ENCODE measurements around the gene CTNNBIP1.
"Not testable (repeated sequence)": the region's sequence is repeated elsewhere in the genome, so short reads cannot be mapped to it uniquely, and the experiment has no call there.

The CTNNBIP1 gene, protein sequence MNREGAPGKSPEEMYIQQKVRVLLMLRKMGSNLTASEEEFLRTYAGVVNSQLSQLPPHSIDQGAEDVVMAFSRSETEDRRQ

DNA sequence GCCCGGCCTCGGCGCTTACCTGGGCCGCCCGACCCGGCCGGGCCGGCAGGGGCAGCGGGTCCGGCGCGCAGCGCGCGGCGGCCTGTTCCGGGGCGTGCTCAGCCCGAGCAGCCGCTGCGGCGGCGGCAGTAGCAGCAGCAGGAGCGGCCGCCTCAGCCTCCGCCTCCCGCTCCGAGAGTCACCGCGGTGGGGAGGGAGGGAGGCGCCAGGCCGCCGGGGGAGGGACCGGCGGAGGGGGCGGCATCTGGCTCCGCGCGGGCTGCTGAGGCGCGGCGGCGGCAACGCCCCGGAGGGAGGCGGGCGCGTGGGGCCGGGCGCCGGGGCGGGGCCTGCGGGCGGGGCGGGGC, at the start of gene CTNNBIP1:
TSS of gene CTNNBIP1 (minus strand) at position 194 of the 347 bp plus-strand sequence. CDS start 38,205 bp downstream, outside the sequence.
- no peak for DNase-seq

DNA sequence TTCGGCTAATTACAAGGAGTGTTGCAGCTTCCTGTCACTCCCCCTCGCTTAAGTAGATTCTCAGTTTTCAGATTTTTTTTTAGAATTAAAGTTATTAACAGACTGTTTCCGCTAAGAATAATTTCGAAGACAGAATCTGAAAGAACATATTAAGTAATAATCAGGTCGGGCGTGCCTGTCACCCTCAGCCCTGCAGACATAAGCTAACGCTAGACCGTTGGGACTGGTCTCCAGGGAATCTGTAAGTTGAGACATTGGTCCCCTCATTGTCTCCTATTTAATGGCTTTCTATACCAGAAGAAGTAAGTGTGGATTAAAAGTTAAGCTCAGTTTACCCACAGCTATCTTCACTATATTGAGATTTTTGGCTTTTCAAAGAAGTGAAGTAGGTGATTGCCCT, 47.7 kb upstream of the CTNNBIP1 start:
- peak; percentile 20 for DNase-seq

DNA sequence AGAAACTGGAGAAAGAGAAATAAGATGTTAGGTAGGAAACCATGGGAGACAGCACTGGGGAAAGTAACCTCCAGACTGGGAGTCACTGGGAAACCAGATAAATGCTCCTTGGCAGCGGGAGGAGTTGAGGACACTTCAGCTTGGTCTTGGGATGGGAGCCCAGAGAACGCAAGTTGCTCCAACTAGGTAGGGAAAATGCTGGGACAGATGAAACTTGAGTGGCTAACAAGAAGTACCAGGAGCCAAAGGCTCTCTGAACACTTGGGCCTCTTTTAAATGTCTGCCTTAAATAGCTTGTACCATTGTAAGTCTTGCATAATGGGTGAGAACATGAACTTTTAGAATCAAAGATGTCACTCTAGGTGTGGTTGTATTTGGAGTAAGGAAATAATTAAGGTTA, 36.2 kb upstream of the CTNNBIP1 start:
- no peak for DNase-seq

DNA sequence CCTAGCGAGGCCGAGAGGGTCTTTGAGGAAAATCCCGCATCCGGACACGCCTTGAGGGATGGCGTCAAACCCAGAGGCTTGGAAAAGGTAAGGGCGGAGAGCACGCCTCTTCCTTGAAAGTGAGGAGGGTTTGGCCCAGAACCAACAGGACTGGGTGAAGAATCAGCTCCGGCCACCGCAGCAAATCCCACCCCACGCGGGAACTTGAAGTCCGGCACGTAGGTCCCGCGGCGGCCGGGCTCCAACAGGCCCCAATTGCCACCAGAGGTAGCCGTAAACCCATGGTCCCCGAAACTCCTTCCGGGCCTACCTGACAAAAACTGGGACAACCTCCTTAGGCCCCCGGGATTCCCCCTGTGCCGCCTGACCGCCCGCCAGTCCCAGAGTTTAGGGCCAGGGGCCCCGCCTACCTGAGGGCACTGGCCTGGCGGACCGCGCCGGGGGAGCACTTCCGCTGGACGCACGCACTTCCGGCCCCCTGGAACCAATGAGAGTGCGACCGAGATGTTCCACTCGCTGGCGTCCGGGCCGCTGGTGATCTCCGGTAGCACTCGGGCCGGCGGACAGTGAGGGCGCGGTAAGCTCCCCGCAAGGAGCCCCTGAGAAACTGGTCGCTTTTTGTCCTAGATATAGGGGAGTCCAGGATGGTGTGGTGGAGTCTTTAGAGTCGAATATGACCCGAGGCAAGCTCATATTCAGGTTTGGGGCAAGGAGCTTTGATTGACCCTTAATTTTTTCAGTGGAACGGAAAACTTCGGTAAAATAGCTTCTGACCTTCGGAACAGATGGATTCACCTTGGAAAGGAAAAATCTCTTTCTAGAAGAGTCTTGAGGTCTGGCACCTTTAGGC, 33.1 kb upstream of the CTNNBIP1 start, which contains the start of the genes LZIC and NMNAT1:
TSS of gene LZIC (minus strand) at position 453 of the 850 bp plus-strand sequence. CDS start 6,772 bp downstream, outside the sequence.
TSS of gene NMNAT1 (plus strand) at position 537 of the 850 bp plus-strand sequence. CDS start 28,599 bp downstream, outside the sequence.
- peak; percentile 91 for DNase-seq

DNA sequence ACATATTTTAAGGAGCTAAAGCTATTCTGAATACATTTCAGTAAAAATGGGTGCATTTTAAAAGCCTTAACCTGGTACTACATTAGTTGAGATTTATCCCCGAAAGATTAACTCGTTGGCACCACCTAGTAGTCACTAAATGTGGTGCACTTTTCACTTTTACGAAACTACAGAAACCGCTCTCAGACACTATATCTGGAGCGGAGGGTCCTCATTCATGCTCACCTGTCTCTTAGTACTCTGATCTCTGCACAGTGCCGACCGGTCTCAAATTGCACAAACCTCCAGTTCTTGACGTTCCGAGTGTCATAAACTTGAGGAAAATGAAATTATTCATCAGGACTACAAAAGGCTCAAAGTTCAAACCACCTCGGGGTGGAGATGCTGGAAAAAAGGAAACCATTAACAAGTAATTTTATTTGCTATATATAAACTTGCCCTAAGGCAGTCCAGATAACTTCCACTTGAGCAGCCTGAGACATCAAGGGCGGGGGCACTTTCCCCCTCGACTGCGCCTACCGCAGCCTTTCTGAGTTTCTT, 32.4 kb upstream of the CTNNBIP1 start:
- peak; percentile 68 for DNase-seq

DNA sequence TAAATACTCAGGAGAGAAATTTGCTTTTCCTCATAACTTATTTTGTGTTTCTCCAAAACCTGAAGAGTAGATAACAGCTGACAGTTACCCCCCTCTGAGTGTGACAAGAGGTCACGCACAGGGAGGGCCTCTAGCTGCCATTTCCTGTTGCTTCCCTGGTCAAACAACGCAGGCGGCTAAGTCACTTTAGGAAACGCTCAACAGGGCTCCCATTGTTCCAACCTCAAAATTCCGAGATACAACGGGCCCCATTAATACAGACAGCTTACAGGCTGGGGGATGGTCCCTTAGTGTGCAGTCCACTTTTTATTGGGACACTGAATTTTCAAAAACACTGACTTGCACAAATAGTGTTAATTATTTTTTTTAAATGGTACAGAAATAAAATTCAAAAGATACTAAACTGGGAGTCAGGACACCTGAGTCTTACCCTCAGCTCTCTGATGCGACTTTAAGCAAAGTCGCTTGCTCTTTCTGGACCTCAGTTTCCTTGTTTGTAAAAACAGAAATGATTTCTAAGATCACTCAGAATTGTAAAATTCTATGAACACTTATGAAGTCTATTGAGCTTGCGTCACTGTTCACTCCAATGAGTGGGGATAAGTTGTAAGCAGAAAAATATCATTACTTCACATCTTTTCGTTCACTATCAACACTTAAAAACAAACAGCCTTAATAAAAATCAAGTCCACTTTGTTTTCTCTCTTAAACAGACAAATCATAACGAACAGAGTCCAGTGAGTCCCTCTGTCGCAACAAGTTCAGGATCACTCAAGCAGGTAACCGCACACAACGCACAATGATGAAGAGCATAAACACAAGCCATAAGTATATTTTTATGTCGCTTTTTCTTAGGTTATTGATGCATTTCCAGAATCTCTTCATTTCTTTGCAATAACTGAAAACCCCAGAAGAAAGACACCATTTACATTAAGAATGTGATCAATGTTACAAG, 19.6 kb upstream of the CTNNBIP1 start:
- DNase-seq: no peak

DNA sequence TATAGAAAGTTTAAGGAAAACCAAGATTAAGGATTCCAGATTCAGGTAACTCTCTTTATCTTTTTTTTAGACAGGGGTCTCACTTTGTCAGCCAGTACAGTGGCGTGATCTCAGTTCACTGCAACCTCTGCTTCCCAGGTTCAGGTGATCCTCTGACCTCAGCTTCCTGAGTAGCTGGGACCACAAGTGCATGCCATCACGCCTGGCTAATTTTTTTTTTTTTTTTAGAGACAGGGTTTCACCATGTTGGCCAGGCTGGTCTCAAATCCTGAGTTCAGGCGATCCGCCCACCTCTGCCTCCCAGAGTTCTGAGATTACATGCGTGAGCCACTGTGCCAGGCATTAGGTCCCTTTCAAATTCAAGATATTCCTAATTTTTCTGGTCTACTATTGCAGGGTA, 17.2 kb upstream of the CTNNBIP1 start:
- no peak for DNase-seq

DNA sequence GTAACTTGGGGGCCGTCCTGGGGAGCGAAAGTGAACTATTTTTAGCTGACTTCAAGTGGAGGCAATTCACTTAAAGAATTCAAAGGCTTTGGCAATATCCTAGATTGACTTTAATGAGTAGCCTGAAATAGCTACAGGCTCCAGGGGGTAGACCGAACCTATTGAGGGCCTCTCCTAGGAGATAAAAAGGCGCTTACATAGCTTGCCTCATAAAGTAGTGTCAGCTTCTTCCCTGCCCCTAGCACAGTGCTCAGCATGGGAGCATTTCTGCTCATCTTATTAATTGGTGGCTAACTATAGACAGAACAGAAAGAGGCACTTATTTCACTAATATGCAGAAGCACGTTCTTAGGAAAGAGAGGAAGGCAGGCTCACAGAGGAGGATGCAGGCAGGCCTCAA, 12.3 kb upstream of the CTNNBIP1 start:
- no peak for DNase-seq

DNA sequence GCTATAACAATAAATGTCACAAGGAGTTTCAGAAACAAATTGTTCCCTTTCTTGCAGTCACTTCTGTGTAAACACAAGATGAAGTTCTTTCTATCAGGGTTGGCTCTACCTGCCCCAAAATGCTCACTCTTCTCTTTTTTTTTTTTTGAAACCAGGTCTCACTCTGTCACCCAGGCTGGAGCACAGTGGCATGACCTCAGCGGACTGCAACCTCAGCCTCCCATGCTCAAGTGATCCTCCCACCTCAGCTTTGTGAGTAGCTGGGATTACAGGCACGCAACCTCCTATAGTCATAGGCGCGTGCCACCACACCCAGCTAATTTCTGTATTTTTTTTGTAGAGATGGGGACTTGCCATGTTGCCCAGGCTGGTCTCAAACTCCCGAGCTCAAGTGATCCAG, 10.5 kb upstream of the CTNNBIP1 start:
- DNase-seq: no peak

DNA sequence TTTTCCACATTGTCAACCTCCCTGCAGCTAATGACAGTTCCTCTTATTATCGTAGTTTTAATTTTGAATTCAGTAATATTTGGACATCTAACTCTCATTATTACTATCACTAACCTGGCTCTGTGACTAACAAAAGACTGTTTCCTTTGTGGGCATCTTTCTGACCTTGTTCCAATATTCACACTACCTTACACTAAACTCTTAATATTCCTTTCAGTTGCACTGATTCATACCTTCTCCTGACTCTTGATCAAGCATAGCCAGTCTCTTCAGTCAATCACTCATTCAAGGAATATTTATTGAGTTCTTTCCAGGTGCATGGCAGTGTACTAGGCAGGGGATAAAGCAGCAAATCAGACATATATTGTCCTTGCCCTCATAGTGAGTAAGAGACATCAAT, 7.8 kb upstream of the CTNNBIP1 start:
- no peak for DNase-seq

DNA sequence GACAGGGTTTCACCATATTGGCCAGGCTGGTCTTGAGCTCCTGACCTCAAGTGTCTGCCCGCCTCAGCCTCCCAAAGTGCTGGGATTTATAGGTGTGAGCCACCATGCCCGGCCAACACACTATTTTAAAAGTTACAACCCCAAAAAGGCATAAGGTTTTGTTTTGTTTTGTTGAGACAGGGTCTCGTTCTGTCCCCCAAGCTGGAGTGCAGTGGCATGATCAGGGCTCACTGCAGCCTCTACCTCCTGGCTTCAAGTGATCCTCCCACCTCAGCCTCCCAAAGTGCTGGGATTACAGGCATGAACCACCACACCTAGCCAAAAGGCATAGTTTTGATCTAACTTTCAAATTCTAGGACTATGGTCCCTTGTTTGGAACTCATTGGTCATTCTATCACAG, 7.4 kb upstream of the CTNNBIP1 start:
- not testable (repeated sequence) for DNase-seq

DNA sequence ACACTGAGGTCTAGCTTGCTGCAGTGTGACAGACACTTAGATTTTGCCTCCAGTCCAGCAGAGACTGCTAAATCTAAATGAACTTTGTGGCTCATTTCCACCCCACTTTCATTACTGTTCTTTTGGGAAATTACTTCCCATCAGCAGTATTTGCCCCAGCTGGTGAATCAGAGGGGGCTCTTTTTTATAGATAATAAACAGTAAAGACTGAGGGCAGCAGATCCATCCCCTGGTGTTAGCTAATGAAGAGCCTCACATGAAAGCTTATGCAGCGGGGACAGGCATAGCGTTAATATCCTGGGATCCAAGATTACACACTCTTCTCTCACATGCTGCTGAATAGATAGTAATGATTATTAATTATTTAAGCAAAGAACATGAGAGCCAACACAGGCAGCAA, 6.4 kb upstream of the CTNNBIP1 start:
- DNase-seq: no peak

DNA sequence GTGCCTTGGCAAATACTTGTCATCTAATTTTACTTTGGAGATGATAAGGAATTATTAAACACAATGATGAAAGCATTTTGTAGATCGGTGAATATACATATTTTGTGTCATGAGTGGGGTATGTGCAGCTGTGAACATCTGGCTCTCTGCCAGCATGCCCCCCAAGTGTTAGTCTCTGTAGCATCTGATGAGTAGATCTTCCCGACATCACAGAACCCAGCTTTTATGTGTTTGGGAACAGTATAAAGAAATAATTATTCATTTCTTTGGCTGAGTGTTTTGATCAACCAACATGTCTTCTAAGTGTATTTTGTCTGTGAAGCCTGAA, 4.5 kb upstream of the CTNNBIP1 start:
- no peak for DNase-seq

DNA sequence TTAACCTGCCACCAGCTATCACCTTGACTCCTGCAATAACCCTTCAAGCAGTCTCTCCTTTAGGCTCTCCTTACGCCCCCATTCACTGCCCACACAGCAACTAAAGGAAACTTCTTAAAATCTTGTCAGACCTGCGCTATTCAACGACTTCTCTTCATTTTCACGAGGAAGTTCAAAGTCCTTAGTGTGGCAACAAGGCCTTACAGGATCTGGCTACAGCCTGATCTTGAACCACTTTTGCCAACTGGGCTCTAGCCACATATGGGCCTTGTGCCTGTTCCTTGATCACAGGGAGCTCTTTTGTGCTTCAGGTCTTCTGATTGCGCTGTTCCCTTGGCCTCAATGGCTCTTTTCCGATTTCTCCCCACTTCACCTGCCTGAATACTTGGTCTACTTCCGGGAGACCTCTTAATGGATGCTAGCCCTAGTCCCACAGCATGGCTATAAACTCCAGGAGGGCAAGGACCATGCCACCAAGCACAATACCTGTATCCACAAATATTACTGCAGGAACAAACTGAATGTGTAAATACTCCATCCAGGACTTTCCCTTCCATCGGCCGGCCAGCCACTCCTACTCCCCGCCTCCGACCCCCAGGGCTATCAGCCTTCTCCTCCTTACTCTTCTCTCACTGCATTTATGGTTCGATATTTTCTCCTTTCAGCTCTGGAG, 2.3 kb upstream of the CTNNBIP1 start:
- no peak for DNase-seq

DNA sequence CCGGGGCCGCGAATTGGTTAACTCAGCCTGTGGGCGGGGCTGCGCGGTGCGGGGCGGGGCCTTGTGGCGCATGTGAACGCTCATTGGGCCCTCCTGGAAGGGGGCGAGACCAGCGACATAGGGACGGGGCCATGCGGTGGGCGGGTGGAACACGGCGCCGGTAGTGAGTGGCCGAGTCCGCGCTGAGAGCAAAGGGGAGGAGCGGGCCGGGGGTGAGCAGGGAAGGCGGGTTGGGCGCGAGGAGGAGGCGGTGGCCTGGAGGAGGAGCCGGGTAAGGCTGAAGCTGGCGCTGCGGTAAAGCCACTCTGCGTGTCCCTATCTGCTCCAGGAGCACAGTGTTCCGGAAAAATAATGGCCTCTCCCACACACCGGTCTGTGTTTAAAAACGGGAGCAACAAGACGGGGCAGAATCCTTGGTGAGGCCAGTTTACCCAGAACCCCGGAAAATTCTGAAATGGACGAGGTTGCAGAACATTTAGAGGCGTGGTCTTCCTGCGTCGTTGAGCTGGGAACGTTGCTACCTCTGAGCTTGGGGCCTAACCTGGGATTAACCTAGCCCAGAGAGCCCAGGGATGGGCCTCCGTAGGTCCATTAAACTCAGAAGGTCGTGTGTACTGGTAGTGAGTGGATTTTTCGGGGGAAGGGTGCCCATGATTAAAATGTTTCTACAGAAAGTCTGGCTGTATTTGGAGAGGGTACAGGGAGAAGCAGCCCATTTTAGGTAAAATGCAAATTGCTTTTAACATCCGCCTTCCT, 532 bp upstream of the CTNNBIP1 start:
- peak; percentile 99 for DNase-seq

DNA sequence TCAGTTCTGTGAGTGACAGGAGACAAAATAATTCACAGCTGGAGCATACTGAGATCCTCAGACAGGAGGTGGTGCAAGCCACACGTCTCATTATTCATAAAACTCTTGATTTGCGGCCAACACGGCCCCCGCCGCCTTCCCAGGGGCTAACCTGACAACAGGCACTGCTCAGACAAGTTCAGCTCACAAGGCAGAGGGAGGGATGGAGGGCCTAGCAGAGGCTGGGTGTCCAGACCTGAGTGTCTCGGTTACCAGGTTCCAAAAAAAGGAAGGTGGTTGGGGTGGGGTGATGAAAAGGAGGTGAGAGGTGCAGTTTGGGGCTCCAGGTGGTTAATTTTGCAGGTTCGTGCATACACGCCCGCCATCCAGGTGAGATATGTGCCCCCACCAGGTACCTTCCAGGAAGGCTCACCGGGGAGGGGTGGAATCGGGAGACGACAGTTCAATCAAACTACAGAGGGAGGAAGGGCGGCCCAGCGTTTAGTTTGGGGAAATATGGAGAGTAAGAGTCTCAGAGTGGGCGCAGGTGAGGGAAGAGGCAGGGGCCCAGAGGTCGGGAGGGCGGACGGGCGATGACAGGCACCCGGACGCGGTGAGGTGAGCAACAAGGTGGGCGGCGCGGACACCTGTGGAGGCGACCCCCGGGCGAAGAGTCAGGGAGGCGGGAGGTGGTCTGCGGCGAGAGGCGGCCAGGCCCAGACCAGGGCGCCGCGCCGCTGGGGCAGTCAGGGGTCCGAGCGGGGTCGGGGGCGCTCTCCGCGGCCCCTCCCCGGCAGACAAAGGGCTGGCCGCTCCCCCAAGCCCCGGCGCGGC, 629 bp downstream of the CTNNBIP1 start:
- DNase-seq: peak; percentile 71

DNA sequence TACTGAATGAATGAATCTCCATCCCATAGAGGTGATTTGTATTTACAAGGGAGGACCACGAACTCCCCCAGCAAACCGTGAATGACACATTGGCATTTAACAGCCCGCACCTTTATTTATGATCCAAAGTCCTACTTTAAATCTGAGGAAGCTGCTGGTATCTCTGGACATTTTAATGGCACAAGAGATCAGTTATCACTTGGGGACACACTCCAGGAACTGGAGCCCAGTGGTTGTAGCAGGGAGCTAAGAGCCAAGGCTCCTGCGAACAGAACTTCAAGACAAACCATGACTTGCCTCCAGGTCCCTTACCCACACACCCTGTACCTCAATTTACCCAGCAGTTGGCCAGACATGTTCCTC, 1.2 kb downstream of the CTNNBIP1 start:
- DNase-seq: no peak

DNA sequence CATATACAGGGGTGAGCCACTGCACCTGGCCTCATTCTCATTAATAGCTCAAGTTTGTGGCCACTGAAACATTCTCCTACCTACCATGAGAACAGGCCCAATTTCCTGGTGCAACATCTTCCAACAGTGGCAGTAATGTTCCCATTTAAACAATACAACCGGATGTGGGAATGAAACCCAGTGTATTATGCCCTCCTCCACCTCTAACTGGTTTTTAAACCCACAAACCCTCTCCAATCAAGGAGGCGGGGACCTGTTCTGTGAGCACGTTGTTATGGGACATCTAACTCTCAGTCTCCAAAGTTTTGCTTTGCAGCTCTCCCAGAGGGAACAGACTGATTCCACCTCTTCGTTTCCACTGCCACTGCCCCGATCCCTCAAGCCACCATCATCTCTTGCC, 2.6 kb downstream of the CTNNBIP1 start:
- no peak for DNase-seq

DNA sequence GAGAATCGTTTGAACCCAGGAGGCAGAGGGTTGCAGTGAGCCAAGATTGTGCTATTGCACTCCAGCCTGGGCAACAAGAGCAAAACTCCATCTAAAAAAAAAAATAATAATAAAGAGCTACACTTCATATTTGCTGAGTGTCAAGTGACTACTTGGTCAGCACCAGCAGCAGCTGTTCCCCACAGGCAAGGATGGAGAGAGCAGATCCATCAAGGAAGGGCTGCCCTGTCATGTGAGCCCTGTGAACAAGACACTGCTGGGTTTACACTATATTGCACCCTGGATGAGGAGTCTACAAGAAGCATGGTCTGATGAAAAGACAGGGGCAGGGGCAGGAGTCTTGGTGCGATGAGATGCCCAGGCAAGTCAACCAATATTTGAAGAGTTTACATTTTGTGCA, 3.6 kb downstream of the CTNNBIP1 start:
- no peak for DNase-seq

DNA sequence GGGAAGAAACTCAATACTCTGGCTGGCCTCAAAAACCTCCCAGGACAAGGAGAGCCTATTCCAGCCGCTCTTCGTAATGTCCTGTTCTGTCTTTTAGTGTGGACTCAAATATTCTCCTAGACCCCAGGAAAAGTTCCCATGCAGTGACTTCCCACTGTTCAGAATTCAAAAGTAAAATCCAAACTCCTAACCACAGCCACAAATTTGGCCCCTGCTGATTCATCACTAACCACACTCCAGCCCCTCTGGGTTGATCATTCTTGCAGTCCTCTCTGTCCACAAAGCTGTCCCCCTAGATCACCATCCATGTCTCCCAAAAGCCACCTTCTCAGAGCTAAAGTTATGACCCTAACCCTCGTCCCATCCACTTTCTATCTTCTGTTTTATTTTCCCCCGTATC, 5.1 kb downstream of the CTNNBIP1 start:
- no peak for DNase-seq

DNA sequence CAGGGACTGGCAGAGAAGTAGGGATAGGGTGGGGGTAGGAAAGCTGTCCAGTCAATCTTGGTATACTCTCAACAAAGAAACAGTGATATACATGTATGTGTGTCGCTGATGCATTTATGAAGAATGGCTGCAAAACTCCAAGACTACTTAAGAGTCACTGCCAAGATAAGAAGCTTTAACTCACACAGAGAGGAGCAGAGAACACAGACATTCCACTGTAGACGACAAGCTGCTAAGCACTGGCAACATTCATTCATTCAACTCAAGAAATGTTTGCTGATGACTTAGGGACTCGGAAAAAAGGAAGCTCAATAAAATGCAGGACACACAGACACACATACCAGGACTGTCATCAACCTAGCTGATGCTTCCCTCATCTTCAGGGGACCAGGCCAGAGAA, 5.5 kb downstream of the CTNNBIP1 start:
- DNase-seq: no peak

All from NCI-H2171 treated with DMSO at 0.1 percent for 48 hours (cell line).